GM19324 (cell line): ENCODE results near the gene ZNF429.
"Not testable (repeated sequence)": the region's sequence is repeated elsewhere in the genome, so short reads cannot be mapped to it uniquely, and the experiment has no call there.

Experiments
- ATAC-seq: cut with Tn5 transposase; IDR thresholded peaks from one replicate; pipeline ENCODE4 v1.9.1; 2021; ENCODE audit warnings: mild to moderate bottlenecking, moderate library complexity; ENCODE audit not compliant: unreplicated experiment, low FRiP score

The ZNF429 gene

GRCh38 chr19:21587549-21587948, 82.1 kb downstream of the ZNF429 start:
- no peak for ATAC-seq

DNA sequence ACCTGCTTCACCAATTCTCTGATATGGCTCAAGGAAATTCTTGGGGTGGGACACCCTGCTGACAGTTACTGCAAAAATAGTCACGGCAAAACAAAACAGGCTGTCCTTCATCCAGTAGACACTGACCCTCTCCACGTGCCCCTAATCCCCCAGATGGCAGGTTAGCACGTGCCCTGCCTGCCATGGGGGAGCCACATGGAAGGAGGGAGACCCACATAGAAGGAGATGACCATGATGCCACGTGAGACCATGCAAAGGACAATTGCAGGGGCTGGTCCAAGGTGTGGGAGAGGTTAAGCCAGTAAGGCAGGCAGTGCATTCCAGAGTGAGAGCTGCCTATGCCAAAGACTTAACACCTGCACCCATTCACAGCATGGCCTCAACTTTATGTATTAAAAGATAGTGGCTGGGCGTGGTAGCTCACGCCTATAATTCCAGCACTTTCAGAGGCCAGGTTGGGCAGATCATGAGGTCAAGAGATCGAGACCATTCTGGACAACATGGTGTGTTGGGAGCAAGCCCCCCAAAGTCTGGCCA, 82.7 kb downstream of the ZNF429 start:
- ATAC-seq: no peak

GRCh38 chr19:21590867-21591266, 85.5 kb downstream of the ZNF429 start:
- no peak for ATAC-seq

GRCh38 chr19:21593008-21593481, 87.6 kb downstream of the ZNF429 start:
- no peak for ATAC-seq

DNA sequence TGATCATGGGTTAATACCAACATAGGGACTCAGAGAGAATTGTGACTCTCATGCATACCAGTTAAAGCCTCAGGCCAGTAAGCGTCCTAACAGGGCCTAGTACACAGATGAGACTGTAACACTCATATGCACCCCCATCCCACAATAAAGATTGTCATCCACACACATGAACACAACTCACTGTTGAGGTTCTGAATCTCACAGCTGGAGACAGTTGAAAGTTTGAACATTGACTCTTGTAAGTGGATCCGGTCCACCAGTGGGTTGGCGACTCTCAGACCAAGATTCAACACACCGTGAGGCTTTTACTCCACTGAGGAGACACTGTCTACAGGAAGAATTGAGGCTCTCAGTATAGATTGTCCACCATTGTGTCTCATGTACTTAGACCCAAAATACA, 88.1 kb downstream of the ZNF429 start:
- no peak for ATAC-seq

DNA sequence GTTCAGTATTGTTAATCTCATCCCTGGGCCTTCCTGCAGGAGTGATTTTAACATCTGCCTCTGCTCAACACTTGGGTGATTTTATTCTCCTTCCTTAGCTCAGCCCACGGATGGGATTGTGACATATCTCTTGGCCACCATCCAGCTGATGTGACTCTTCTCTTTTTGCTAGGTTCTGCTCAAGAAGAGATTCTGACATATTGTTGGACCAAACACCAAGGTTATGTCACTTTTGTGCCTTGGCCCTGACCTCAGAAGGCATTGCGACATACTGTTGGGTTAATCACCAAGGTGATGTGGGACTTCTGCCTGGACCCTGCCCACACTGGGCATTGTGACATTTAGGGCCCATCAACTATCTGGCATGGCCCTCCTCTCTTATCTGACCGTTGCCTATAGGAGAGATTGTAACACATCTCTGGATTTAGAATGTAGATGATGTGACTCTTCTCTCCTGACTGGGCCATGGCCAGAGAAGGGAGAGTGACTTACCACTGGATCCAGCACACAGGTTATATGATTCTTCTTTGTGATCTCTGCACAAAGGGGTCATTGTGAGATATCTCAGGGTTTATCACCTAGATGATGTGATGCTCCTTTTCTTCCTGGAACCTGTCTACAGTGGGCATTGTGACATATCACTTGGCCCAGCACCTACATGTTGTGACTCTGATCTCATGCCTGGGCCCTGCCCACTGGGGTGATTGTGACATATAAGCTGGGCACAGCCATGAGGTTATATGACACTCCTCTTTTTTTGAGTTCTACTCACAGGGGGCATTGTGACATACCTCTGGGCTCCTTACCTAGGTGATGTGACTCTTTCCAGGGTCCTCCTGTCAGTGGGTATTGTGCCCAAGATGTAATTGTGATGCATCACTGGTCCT, 88.8 kb downstream of the ZNF429 start:
- ATAC-seq: no peak

DNA sequence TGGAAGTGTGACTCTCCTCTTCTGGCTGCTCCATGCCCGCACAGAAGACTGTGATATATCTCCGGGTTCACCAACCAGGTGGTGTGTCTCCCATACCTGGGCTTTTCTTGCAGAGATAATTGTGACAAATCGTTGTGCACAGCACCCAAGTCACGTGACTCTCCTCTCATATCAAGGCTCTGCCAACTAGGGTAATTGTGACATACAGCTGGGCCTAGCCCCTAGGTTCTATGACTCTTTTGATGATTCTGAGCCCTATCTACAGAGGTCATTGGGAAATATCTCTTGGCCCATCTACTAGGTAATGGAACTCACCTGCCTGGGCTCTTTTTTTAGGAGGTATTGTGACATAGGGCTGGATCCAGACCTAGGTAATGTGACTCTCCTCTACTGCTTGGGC, 89.8 kb downstream of the ZNF429 start:
- no peak for ATAC-seq

DNA sequence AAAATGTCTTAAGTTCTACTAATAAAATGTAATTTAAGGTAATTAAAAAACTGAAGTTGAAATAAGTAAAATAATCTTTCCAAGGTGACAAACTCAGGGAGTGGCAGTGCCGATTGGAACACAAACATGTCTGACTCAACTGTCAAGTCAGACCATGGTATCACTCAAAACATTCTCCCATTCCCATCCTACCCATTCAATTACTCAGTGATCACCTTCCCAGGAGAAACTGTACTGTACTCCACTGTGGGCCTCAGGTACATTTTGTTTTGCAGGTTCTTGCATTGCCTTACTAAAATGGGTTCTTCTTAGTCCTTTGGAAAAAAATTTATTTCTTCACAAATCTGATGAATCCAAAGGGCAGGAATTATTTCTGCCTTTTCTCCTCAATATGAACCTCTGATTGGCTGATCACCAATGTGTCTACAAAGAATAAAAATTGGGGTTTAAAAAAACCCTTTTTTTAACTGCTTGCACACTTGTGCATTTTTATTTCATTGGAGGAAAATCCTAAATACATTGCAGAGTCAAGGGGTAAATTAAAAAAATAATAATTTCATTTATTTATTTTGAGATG, 96.8 kb downstream of the ZNF429 start:
- ATAC-seq: no peak

- not testable (repeated sequence) for ATAC-seq
Measured at GRCh38 chr19:21602659-21603430, 97.4 kb downstream of the ZNF429 start.

- no peak for ATAC-seq
Measured at GRCh38 chr19:21603431-21604231, 98.2 kb downstream of the ZNF429 start.

DNA sequence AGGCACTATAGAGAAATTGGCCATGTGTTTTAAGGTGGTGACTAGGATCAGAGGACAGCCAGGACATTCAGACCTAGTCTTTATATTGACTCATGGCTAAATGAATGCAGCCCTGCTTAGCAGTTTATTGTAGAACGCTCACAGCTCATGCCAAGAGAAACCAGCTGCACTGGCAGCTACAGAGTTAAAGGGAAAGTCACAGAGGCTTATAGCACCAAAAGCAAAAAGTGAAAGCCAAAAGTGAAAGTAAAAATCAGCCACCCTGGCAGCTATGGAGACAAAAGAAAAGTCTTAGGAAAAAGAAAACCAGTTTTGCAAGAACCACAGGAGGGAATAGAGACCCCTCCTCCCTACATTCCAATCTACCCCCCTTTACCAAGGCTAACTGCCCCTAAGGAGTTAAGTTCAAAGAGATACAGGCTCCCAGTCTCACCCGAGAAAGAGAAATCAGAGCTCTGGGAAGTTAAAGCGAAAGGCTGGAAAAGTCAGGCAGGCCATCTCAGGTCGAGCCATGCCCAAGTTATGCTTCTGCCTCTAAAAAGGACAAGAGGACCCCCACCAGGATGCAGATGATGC, 99.0 kb downstream of the ZNF429 start:
- no peak for ATAC-seq
